22Rv1 (cell line): ENCODE measurements around the gene CDAN1.

Experiments
- CTCF ChIP-seq: fragments of 450-650 bp; IDR thresholded peaks from 2 replicates; pipeline ENCODE4 v1.5.1; 2017; ENCODE audit warnings: mild to moderate bottlenecking
- ZFX ChIP-seq: fragments of 450-650 bp; IDR thresholded peaks from 2 replicates; pipeline ENCODE4 v1.6.1; 2017; ENCODE audit warnings: antibody characterized with exemption, borderline replicate concordance

DNA sequence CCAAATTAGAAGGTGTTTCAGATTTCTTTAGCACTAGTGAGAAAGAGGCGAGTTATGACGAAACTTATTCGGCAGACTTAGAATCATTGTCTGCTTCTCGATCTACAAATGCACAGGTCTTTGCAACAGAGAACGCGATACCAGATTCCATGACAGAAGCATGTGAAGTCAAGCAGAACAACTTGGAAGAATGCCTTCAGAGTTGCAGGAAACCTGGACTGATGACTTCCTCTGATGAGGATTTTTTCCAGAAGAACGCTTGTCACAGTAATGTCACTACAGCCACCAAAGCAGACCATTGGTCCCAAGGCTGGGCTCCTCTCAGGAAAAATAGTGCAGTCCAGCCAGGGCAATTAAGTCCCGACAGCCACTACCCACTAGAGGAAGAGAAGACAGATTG, 50.6 kb downstream of the CDAN1 start:
- TF ChIP-seq CTCF = no peak
- TF ChIP-seq ZFX = no peak
